IMR-90 (cell line): ENCODE data around the gene COG7. TPM values are rescaled to one million over a fixed set of nuclear protein-coding genes. Genes with fewer than 3 reads are reported as not detected.
A peak's percentile ranks its signal among the peaks of the same experiment; 100 is the strongest.

Source experiments
- ATAC-seq: fragments of 200-7000 bp; cut with Tn5 transposase; 2 replicates; pipeline ENCODE4 v1.9.1; 2020; ENCODE audit warnings: low read depth, mild to moderate bottlenecking, moderate library complexity
- BruUV-seq: library from RNA; stranded (reverse); fragments of 400-500 nt; replicated peaks from 2 replicates; lab custom pipeline; 2021; lab: Mats Ljungman, UMichigan
- CTCF ChIA-PET: fragments of 300-600 bp; formaldehyde crosslinking; extraction: SDS; loops from one replicate; lab custom pipeline; 2021; ENCODE audit warnings: antibody characterized with exemption; lab: Yijun Ruan, JAX
- POLR2A ChIA-PET: fragments of 300-600 bp; sonication (Branson Sonifier 250); formaldehyde crosslinking; loops from one replicate; lab custom pipeline; 2022; ENCODE audit warnings: antibody characterized with exemption; ENCODE audit not compliant: unreplicated experiment; lab: Charles Lee
- DNase-seq: peaks from one replicate; pipeline ENCODE4 v3.0.0; 2013
- H2AFZ ChIP-seq: replicated peaks from 2 replicates; pipeline ENCODE3; 2013; ENCODE audit warnings: low read length, mild to moderate bottlenecking; ENCODE audit not compliant: poor library complexity
- H2AK5ac ChIP-seq: 2 replicates; pipeline ENCODE4 v1.6.1; 2013; ENCODE audit warnings: low read depth, low read length, inconsistent platforms
- H2AK9ac ChIP-seq: replicated peaks from 2 replicates; pipeline ENCODE3; 2013; ENCODE audit warnings: mild to moderate bottlenecking, low read depth, low read length, moderate library complexity; ENCODE audit not compliant: poor library complexity
- H2BK120ac ChIP-seq: 2 replicates; pipeline ENCODE4 v1.6.1; 2013; ENCODE audit warnings: low read depth, low read length, inconsistent platforms
- H2BK15ac ChIP-seq: 3 replicates; pipeline ENCODE4 v1.6.1; 2013; ENCODE audit warnings: low read depth, low read length, inconsistent platforms
- H2BK20ac ChIP-seq: 2 replicates; pipeline ENCODE4 v1.6.1; 2013; ENCODE audit warnings: low read depth, mild to moderate bottlenecking, inconsistent platforms, low read length, moderate library complexity
- H2BK5ac ChIP-seq: 2 replicates; pipeline ENCODE4 v1.6.1; 2013; ENCODE audit warnings: mild to moderate bottlenecking, low read depth, low read length, inconsistent platforms; ENCODE audit not compliant: poor library complexity, severe bottlenecking
- H3K14ac ChIP-seq: replicated peaks from 2 replicates; pipeline ENCODE4 v1.6.1; 2013; ENCODE audit warnings: low read depth, low read length, inconsistent platforms
- H3K18ac ChIP-seq: 2 replicates; pipeline ENCODE4 v1.6.1; 2013; ENCODE audit warnings: low read depth, low read length, control low read depth
- H3K23ac ChIP-seq: 2 replicates; pipeline ENCODE4 v1.6.1; 2013; ENCODE audit warnings: low read depth, low read length, inconsistent platforms
- H3K27ac ChIP-seq: 2 replicates; pipeline ENCODE4 v1.5.1; 2013; ENCODE audit warnings: mild to moderate bottlenecking, control low read depth, low read length; ENCODE audit not compliant: insufficient read depth
- H3K27me3 ChIP-seq: 2 replicates; pipeline ENCODE4 v1.6.1; 2013; ENCODE audit warnings: low read length; ENCODE audit not compliant: control insufficient read depth, insufficient read depth
- H3K36me3 ChIP-seq: 2 replicates; pipeline ENCODE4 v1.6.1; 2013; ENCODE audit warnings: low read length, mixed read lengths; ENCODE audit not compliant: control insufficient read depth, insufficient read depth
- H3K4ac ChIP-seq: 2 replicates; pipeline ENCODE4 v1.6.1; 2013; ENCODE audit warnings: low read depth, low read length, inconsistent platforms
- H3K4me1 ChIP-seq: 2 replicates; pipeline ENCODE4 v1.6.1; 2013; ENCODE audit warnings: low read length, mixed read lengths; ENCODE audit not compliant: control insufficient read depth, insufficient read depth
- H3K4me2 ChIP-seq: 2 replicates; pipeline ENCODE4 v1.6.1; 2013; ENCODE audit warnings: low read depth, mild to moderate bottlenecking, control low read depth, low read length, moderate library complexity
- H3K4me3 ChIP-seq: 2 replicates; pipeline ENCODE4 v1.5.1; 2013; ENCODE audit warnings: low read depth, mild to moderate bottlenecking, control low read depth, low read length, moderate library complexity; ENCODE audit not compliant: insufficient read depth
- H3K56ac ChIP-seq: 2 replicates; pipeline ENCODE4 v1.6.1; 2013; ENCODE audit warnings: low read length, inconsistent platforms; ENCODE audit not compliant: insufficient read depth; ENCODE audit errors: extremely low read depth
- H3K79me1 ChIP-seq, 2 experiments: 2 replicates each; pipeline ENCODE4 v1.6.1; 2013; ENCODE audit warnings: low read length in 2 of 2, inconsistent platforms in 1 of 2, low read depth in 1 of 2
- H3K9ac ChIP-seq: 2 replicates; pipeline ENCODE4 v1.6.1; 2013; ENCODE audit warnings: low read depth, low read length, control low read depth
- H3K9me1 ChIP-seq: 2 replicates; pipeline ENCODE4 v1.6.1; 2013; ENCODE audit warnings: low read length, inconsistent platforms; ENCODE audit not compliant: insufficient read depth
- H3K9me3 ChIP-seq: 2 replicates; pipeline ENCODE4 v1.6.1; 2013; ENCODE audit warnings: low read length; ENCODE audit not compliant: control insufficient read depth, insufficient read depth
- H4K20me1 ChIP-seq: 2 replicates; pipeline ENCODE4 v1.6.1; 2013; ENCODE audit warnings: low read length, inconsistent platforms; ENCODE audit not compliant: insufficient read depth
- H4K5ac ChIP-seq: 2 replicates; pipeline ENCODE4 v1.6.1; 2013; ENCODE audit warnings: mild to moderate bottlenecking, low read depth, low read length, control low read depth
- H4K8ac ChIP-seq, 2 experiments: 2 replicates each; pipeline ENCODE4 v1.6.1; 2013; ENCODE audit warnings: low read depth in 2 of 2, low read length in 2 of 2, control low read depth in 1 of 2, inconsistent platforms in 1 of 2
- H4K91ac ChIP-seq: 2 replicates; pipeline ENCODE4 v1.6.1; 2013; ENCODE audit warnings: low read depth, low read length, inconsistent platforms; ENCODE audit not compliant: insufficient read depth
- CTCF ChIP-seq: conservative IDR thresholded peaks from 2 replicates; pipeline ENCODE4 v1.5.1; 2012; ENCODE audit warnings: mild to moderate bottlenecking, low read depth, low read length, improper control_type of control experiment
- MAFK ChIP-seq: IDR thresholded peaks from 2 replicates; pipeline ENCODE4 v1.6.1; 2012; ENCODE audit warnings: low read depth, low read length, improper control_type of control experiment
- USF2 ChIP-seq: fragments of 150-350 bp; IDR thresholded peaks from 2 replicates; pipeline ENCODE4 v1.6.1; 2017; ENCODE audit warnings: mild to moderate bottlenecking, antibody characterized with exemption, low read length, low read depth
- WGBS, 2 experiments: methylation state at CpG; one replicate each; pipeline versions ENCODE4 v1.1.5 to v1.1.7; 2013; ENCODE audit warnings: missing lambda C conversion rate in 2 of 2; ENCODE audit not compliant: insufficient read length in 1 of 2; ENCODE audit errors: extremely low coverage in 2 of 2; 5-methylcytosine and 5-hydroxymethylcytosine counted together
- dilution Hi-C: fragments of 300-500 bp; cut with HindIII; formaldehyde crosslinking; loops from one replicate; pipeline ENCODE4 v1.14.3; 2018; ENCODE audit warnings: low sequenced_read_pairs; ENCODE audit not compliant: unreplicated experiment
- in situ Hi-C: fragments of 300-500 bp; cut with MboI; formaldehyde crosslinking; loops from 3 replicates; pipeline ENCODE4 v1.14.3; 2019; ENCODE audit warnings: low sequenced_read_pairs, inconsistent platforms, mixed read lengths
- intact Hi-C: fragments of 100-400 bp; cut with micrococcal nuclease; formaldehyde crosslinking; loops from 2 replicates; pipeline ENCODE4 v1.10.0; 2022
- polyA plus RNA-seq, 3 experiments: library from polyadenylated mRNA; depleted of rRNA; stranded (reverse); fragments of >200 nt; gene quantifications; 2 replicates each; pipeline ENCODE4 v1.2.3, GENCODE V29; 2012; ENCODE audit warnings: low replicate concordance in 1 of 3
- total RNA-seq: library from RNA; depleted of rRNA; stranded (reverse); fragments of >200 nt; gene quantifications from 2 replicates; pipeline ENCODE4 v1.2.3, GENCODE V29; 2012

Gene COG7
- total and polyA plus RNA-seq, 2 of the 4 experiments (the other 2 are of a cell fraction), result 28.5 to 43.7 TPM

GRCh38 chr16:23408242-23408822, 44.7 kb downstream of the COG7 start:
- no peaks in the 10 kb centered on the region for H4K20me1 ChIP-seq
- H2BK5ac ChIP-seq, result peak overlapping the region; percentile 5
- POLR2A ChIA-PET, result no interaction called here
- no peak overlapping the region for H3K14ac ChIP-seq
- no peak overlapping the region for H2BK120ac ChIP-seq
- H3K27me3 ChIP-seq, result no peaks in the 10 kb centered on the region
- TF ChIP-seq USF2 (no peak), CTCF (no peak), MAFK (no peak)
- BruUV-seq, result no TSS peak
- peaks cover 56% of the 10 kb centered on the region for H3K36me3 ChIP-seq
- no peak overlapping the region for H3K4ac ChIP-seq
- H3K9me1 ChIP-seq, result peaks cover 9% of the 10 kb centered on the region; the same call in 1 of the 2 replicates
- H3K18ac ChIP-seq, result peak overlapping the region; percentile 80; the same call in 1 of the 2 replicates
- H2BK20ac ChIP-seq, result no peak overlapping the region
- in situ Hi-C loops (no loop called here), dilution Hi-C loops (no loop called here), intact Hi-C loops (no loop called here)
- DNase-seq (no peak), ATAC-seq (no peak)
- H3K4me2 ChIP-seq, result no peak overlapping the region
- H3K4me1 ChIP-seq, result peaks cover 16% of the 10 kb centered on the region
- no peak overlapping the region for H4K91ac ChIP-seq
- CTCF ChIA-PET, result interaction anchor here (0.6 to 1.4 kb wide), 2 partner anchors 26 to 150 kb away, joined by 4 to 5 read pairs; no protein-coding TSS in a partner anchor
- H2AK5ac ChIP-seq, result no peak overlapping the region
- H2BK15ac ChIP-seq, result no peak overlapping the region
- H3K23ac ChIP-seq, result no peak overlapping the region
- no peak overlapping the region for H2AK9ac ChIP-seq
- no peak overlapping the region; the same call in 1 of the 2 replicates for H3K27ac ChIP-seq
- no peaks in the 10 kb centered on the region for H3K9me3 ChIP-seq
- H3K79me1 ChIP-seq, result 0 out of 4 replicates have a peak, but pooled peaks cover 0 to 3% of the 10 kb centered on the region in 2 experiments
- no peak overlapping the region for H3K4me3 ChIP-seq
- H4K8ac ChIP-seq, result no peak overlapping the region
- WGBS, 2 experiments, result no CpG with 5 or more reads among the region's 21 CpGs
- no peak overlapping the region for H3K9ac ChIP-seq
- H3K56ac ChIP-seq, result no peak overlapping the region
- peak overlapping the region; percentile 16; the same call in 1 of the 2 replicates for H4K5ac ChIP-seq
- no peak overlapping the region for H2AFZ ChIP-seq
